ENCODE measurements around the gene CAND2.
A peak's percentile ranks its signal among the peaks of the same experiment; 100 is the strongest.
"Not testable (repeated sequence)": the region's sequence is repeated elsewhere in the genome, so short reads cannot be mapped to it uniquely, and the experiment has no call there.

The CAND2 gene

DNA sequence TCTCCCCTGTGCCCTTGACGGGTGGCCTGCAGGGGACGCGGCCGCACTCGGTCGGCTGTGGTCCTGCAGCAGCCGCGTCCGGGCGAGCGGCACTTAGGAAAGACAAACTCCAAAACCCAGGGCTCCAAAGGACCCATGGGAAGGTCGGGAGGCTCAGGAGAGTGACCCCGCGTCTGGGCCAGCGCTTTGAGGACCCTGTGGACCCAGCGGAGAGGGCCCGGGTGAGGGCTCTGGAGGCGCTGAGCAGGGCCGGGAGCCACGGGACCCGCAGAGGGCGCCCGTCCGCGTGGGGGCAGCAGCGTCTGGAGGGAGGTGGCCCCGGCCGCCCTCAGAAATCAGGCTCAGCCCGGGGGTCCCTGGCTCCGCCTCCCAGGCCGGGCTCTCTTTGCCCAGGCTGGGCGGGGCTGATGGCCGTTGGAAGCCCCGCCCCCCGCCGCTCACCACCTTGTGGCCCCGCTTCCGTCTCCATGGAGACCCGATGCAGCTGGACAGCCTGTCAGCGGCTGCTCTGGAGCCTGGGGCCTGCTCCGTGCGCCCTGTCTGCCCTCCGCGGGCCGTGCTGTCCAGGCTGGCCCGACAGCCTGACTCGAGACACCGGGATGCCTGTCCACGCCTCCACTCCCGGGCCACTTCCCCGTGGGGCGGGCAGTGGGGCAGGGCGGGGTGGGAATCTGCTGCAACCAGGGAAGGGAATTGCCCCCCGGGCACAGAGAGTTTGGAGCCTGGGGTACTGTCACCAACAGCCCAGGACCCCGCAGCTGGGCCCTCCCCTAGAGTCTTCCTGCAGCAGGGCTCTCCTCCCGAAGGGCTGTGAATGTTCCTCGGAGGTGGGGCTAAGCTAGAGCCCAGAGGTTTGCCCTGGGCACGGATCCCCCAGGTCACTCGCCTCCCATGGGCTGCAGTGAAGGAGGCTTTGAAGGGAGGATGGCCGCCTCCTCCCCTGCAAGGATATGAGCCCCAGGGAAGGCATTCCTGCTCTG, 79.7 kb downstream of the CAND2 start:
- H3K36me3 ChIP-seq, result no peaks in the 10 kb centered on the region
- peaks cover 5% of the 10 kb centered on the region; the same call in 1 of the 2 replicates for H3K4me1 ChIP-seq
- H3K4me3 ChIP-seq (ENCODE audit: low read depth, low read length), result peak overlapping the region; percentile 24
- DNase-seq, result peak; percentile 84
- TF ChIP-seq, protein P1, sequence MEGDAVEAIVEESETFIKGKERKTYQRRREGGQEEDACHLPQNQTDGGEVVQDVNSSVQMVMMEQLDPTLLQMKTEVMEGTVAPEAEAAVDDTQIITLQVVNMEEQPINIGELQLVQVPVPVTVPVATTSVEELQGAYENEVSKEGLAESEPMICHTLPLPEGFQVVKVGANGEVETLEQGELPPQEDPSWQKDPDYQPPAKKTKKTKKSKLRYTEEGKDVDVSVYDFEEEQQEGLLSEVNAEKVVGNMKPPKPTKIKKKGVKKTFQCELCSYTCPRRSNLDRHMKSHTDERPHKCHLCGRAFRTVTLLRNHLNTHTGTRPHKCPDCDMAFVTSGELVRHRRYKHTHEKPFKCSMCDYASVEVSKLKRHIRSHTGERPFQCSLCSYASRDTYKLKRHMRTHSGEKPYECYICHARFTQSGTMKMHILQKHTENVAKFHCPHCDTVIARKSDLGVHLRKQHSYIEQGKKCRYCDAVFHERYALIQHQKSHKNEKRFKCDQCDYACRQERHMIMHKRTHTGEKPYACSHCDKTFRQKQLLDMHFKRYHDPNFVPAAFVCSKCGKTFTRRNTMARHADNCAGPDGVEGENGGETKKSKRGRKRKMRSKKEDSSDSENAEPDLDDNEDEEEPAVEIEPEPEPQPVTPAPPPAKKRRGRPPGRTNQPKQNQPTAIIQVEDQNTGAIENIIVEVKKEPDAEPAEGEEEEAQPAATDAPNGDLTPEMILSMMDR (IDR thresholded peaks at IDR 0.05; ENCODE audit: low read depth, low read length), result peak; percentile 14; the same call in 1 of the 2 replicates
- no peaks in the 10 kb centered on the region for H3K27me3 ChIP-seq
- H3K9me3 ChIP-seq, result no peaks in the 10 kb centered on the region

GRCh38 chr3:12877040-12877439, 80.6 kb downstream of the CAND2 start:
- no peaks in the 10 kb centered on the region for H3K9me3 ChIP-seq
- TF ChIP-seq, protein P1 (IDR thresholded peaks at IDR 0.05; ENCODE audit: low read depth, low read length), result no peak
- H3K4me1 ChIP-seq, result peaks cover 5% of the 10 kb centered on the region; the same call in 1 of the 2 replicates
- H3K27me3 ChIP-seq, result no peaks in the 10 kb centered on the region
- no peak overlapping the region for H3K4me3 ChIP-seq (ENCODE audit: low read depth, low read length)
- DNase-seq, result no peak
- H3K36me3 ChIP-seq, result no peaks in the 10 kb centered on the region

GRCh38 chr3:12878141-12878574, 81.7 kb downstream of the CAND2 start:
- H3K27me3 ChIP-seq, result no peaks in the 10 kb centered on the region
- H3K36me3 ChIP-seq, result no peaks in the 10 kb centered on the region
- TF ChIP-seq, protein P1 (IDR thresholded peaks at IDR 0.05; ENCODE audit: low read depth, low read length), result no peak
- H3K9me3 ChIP-seq, result no peaks in the 10 kb centered on the region
- no peak for DNase-seq
- H3K4me1 ChIP-seq, result peaks cover 5% of the 10 kb centered on the region; the same call in 1 of the 2 replicates
- no peak overlapping the region for H3K4me3 ChIP-seq (ENCODE audit: low read depth, low read length)

DNA sequence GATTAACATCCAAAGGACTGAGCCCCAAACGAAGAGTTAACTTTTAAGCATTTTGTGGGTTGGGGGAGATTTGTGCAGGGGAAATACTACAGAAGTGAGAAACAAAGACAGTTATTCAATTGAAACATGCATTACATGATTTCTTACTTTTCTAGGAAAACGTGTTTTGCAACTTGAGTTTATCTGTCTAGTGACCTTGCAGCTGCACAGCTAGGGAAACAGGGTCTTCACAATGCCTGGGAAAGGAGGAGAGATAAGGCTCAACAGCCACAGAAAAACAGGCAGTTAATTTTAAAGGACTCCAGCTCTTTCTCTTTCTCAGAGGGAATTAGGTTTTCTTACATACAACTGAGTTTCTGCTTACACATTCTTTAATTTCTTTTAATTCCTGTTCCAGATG, 82.3 kb downstream of the CAND2 start:
- not testable (repeated sequence) for H3K4me1 ChIP-seq; DNase-seq; H3K4me3 ChIP-seq (ENCODE audit: low read depth, low read length); H3K9me3 ChIP-seq; H3K36me3 ChIP-seq; H3K27me3 ChIP-seq

DNA sequence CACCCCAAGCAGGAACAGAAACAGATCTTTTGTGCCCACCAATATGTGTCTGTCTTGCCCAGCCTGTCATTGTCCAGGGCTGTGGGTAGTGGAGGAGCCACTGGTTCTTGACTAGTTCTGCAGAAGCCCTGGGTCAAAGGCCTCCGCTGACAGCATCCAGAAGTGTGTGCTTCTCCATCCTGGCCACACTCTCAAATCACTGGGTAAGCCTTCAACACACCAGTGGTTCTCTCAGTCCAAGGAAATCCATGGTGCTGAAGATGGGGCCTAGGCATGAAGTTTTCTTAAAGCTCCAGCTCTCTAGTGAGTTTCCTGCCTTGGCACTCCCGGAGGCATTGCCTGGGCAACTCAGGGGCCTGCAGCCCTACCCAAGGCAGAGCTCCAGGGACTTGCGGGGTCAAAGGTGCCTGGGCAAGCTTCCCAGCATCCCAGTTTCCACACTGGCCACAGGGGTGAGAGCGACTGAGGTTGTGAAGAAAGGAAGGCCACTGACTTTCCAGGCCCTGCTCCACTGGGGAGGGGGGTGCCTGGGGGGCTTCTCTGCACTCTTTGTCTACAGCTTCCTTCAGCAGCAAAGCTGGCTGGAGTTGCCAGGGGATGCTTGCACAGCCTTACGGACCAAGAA, 82.8 kb downstream of the CAND2 start:
- Histone ChIP-seq H3K9me3 (no peaks in the 10 kb centered on the region), H3K4me3 (ENCODE audit: low read depth, low read length) (no peak overlapping the region), H3K4me1 (peaks cover 5% of the 10 kb centered on the region; the same call in 1 of the 2 replicates), H3K27me3 (no peaks in the 10 kb centered on the region), H3K36me3 (no peaks in the 10 kb centered on the region)
- TF ChIP-seq, protein P1 (IDR thresholded peaks at IDR 0.05; ENCODE audit: low read depth, low read length), result no peak
- no peak for DNase-seq

DNA sequence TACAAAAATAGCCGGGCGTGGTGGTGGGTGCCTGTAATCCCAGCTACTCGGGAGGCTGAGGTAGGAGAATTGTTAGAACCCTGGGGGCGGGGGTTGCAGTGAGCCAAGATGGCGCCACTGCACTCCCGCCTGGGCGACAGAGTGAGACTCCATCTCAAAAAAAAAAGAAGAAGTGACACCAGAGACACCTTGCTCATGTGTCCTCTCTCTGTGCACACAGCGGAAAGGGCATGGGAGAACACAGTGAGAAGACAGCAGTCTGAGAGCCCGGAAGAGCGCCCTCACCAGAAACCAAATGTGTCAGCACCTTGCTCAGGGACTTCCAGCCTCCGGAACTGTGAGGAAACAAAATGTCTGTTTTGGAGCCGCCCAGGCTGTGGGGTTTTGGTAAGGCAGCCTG, 85.4 kb downstream of the CAND2 start:
- not testable (repeated sequence) for H3K27me3 ChIP-seq; H3K4me3 ChIP-seq (ENCODE audit: low read depth, low read length); DNase-seq; H3K9me3 ChIP-seq; H3K4me1 ChIP-seq; H3K36me3 ChIP-seq
